Middle frontal gyrus (tissue), 1 donor: ENCODE measurements around the gene CD74.
A peak's percentile ranks its signal among the peaks of the same experiment; 100 is the strongest.

Source experiments
- DNase-seq: peaks from one replicate; pipeline ENCODE4 v3.0.0-alpha.2; 2015; ENCODE audit warnings: low spot score; ENCODE audit errors: extremely low spot score

The CD74 gene

GRCh38 chr5:150410524-150411244 lies 2.0 kb downstream of the CD74 start:
- peak; percentile 69 for DNase-seq

GRCh38 chr5:150409638-150410523 lies 2.8 kb downstream of the CD74 start:
- DNase-seq, result peak; percentile 88

DNA sequence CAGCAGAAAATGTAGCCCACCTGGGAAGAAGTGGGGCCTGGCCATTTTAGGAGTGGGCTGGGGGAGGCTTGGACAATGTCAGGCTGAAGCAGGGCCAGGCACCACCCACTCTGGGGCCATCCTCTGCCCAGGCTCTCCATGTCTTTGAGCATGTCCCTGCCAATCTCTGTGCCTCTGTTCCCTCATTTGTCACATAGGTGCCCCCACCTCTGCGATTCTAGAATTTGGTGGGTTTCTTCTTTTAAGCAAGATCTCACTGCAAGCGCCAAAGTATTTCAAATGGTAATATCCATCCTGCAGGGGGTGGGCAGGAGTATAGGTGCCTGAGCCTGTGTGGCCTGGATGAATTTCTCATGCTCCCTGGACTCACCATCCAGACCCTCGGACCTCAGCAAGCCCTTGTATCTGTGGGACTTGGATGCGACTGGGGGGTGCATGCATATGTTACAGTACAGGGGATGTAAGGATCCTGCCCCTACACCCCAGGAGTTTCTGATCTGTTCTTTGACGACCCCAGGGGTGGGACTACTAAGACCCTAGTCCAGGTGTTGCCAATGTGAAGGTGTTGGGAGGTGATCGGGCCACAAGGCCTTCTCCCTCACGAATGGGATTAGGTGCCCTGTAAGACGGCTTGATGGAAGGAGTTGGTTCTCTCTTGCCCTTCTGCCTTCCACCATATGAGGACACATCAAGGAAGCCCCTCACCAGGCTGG lies 4.3 kb downstream of the CD74 start:
- DNase-seq, result no peak

DNA sequence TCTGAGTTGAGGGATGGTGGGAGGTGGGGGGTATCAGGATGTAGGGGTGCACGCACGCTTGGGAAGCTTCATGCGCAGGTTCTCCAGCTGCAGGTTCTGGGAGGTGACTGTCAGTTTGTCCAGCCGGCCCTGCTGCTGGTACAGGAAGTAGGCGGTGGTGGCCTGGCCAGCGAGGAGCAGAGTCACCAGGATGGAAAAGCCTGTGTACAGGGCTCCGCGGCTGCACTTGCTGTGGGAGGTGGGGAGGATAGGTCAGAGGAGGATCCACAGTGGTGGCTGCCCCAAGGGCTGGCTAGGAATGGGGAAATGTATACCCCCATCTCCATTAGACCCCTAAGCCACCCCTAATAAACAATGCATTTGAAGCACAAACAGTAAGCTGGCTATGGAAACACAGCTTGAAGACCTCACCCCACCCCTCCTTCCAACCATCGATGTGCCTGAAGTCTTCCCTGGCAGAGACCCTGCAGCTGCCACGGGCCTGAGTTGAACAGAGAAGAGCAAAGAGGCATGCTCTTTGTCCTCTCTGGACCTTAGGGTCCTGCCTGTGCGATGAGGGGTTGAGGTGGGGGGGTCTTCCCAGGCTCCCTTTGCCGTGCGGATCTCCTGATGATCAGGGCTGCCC lies 5.5 kb downstream of the CD74 start:
- DNase-seq, result no peak

DNA sequence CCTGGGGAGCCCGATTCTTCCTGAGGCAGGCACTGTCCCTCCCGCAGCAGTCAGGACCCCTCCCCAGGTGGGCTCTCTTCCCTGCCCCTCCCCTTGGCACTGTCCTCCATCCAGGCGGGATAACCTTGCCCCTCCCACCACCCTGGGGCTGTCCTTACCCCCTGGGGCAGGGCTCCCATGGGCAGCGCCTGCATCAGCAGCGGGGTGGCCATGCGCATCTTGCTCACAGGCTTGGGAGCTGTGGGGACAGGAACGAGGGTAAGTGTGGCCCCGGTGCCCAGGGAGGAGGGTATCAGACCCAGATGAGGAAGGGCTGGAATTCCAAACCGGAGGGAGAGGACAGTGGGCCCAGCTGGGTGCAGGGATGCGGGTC lies 6.0 kb downstream of the CD74 start:
- DNase-seq, result no peak

DNA sequence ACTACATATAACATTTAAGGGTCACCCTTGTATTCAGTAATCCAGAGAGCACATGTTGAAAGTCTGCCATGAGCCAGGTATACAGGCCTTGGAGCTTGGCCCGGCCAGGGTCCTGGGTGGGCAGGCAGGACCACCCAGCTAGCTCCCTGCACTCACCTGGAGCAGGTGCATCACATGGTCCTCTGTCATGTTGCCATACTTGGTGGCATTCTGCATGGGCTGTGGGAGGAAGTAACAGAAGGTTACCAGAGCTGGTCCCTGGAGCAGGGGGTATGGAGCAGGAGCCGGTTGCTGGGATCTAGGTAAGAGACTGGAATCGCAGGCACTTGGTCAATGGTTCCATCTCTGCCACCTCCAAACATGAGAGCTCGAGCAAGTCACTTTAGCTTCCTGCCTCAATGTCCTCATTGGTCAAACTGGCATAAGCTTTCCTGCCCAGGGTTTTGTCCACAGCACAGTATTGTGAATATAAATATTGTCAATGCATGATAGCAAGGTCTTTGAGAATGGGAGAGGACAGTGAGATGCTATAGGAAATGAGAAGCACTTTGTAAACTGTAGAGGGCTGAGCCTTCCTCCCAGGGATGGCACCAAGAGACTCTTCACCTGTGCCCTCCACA lies 6.5 kb downstream of the CD74 start:
- no peak for DNase-seq

- no peak for DNase-seq
Observed at GRCh38 chr5:150404941-150405816, 7.5 kb downstream of the CD74 start.

GRCh38 chr5:150404535-150404934 lies 8.2 kb downstream of the CD74 start:
- no peak for DNase-seq

DNA sequence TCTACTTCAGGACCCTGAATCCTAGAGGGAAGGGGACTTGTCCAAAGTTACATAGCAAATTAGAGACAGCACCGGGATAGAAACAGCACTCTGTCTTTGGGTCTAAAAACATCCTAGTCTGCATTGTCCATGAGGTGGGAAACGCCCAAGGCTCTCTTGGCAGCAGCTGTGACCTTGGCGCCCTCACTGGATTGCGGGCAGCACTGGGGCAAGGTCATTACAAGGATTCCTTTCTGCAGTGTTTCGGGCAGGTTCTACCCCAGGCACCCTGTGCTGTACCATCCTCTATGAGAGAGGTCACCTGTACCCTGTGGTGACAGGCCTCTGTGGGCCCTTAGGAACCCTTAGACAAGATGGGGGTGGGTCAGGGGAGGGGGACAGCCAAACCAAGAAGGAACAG lies 8.6 kb downstream of the CD74 start:
- DNase-seq, result no peak

DNA sequence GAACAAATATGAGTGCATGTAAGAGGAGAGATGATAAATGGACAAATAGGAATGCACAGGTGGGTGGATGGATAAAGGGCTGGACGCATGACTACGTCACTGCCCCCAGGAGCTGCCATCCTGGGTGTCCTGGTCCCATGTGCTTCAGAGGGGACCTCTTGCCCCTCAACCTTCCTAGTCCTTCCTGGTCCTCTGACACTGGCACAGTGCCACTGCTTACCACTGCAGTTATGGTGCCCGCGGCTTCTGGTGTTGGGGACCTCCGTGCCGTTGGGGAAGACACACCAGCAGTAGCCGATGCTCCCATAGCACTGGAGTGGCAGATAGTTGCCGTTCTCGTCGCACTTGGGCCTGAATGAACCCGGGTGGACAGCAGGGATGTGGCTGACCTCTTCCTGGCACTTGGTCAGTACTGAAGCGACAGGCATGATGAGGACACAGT lies 9.8 kb downstream of the CD74 start:
- DNase-seq, result no peak

- DNase-seq, result no peak
Observed at GRCh38 chr5:150402229-150402773, 10.4 kb downstream of the CD74 start.

- DNase-seq, result no peak
Observed at GRCh38 chr5:150401376-150402228, 11.1 kb downstream of the CD74 start.

DNA sequence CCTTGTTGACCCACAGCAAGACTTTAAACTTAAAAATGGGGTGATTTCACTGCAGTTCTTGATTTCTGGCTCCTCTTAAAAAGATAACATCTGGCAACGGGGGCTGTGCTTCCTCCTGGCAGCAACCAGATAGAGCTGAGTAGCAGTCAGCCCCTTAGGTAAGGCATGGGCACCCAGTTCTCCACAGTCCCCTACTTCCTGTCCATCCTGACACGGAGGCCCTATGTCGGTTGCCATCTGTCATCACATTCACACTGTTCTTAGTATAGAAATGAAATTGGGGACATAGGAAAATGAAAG lies 11.7 kb downstream of the CD74 start:
- DNase-seq, result no peak

- DNase-seq, result no peak
Observed at GRCh38 chr5:150400316-150401075, 12.2 kb downstream of the CD74 start.

DNA sequence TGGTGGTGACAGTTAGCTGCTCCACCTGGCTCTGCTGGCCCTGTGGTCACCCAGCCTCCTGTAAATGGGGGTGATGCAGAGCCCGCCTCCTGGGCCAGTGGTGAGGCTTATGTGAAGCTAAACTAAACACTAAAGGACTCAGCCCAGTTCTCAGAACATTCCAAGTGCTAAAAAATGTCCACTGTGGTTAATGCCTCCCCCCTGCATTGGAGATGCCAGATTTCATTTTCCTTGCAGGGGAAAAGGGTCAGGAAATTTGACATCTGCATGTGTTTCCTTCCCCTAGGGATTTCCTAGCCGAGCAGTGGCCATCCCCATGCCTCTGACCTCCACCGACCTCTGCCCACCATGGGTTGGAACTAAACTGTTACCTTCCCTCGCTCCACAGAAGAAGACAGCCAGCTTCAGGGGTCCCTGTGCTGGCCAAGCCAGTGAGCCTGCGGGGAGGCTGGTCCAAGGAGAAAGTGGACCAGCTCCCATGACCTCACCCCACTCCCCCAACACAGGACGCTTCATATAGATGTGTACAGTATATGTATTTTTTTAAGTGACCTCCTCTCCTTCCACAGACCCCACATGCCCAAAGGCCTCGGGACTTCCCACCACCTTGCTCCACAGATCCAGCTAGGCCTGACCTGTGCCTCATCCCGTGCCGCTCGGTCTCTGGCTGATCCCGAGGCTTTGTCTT lies 13.0 kb downstream of the CD74 start:
- no peak for DNase-seq

DNA sequence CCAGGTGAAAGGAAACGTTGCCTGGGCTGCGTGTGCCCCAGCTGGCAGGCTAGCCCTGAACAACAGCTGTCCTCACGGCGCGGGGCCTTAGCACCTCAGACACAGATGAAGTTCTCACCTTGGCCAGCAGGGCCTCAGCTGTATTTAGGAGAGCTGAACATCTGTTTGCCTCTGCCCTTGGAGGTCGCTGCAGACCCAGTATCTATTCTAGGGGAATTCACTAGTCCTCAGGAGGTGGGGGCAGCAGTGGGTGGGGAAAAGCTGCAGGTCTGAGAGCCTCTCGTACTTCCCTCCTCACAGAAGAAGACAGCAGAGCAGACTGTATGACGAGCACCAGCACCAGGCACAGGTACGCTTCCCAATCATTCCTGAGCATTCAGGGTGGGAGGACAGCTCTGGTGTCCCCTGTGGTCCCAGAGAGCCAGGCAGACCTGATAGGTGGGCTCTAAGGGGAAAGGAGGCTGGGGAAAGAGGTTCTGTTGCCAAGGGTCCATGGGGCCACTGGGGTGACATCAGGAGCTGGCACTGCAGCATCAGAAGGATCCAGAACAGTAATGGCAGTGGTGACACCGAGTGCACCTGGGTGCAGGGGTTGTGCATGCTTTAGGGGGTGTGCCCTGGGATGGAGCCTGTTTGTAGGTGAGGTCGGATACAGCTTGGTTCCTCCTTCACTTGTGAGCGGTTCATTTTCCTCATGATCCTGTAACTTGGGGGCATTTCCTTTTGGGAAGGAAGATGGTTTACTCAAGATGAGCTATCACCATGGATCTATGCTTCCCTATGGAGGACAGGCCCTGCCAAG lies 13.8 kb downstream of the CD74 start:
- DNase-seq, result no peak
